GM19099 (cell line): Measurements from ENCODE around the gene MAP4K4.

Source experiments
- POLR2A ChIP-seq: IDR thresholded peaks from 3 replicates; pipeline ENCODE4 v1.6.1; 2011; ENCODE audit warnings: low read depth; ENCODE audit not compliant: insufficient read length; ENCODE audit errors: extremely low read depth

The MAP4K4 gene

GRCh38 chr2:101904916-101905315 is 207.4 kb downstream of the MAP4K4 start:
- no peak for TF ChIP-seq POLR2A

GRCh38 chr2:101905746-101906336 is 208.3 kb downstream of the MAP4K4 start:
- no peak for TF ChIP-seq POLR2A

GRCh38 chr2:101909760-101910159 is 212.3 kb downstream of the MAP4K4 start:
- no peak for TF ChIP-seq POLR2A

- no peak for TF ChIP-seq POLR2A
Measured at GRCh38 chr2:101912545-101912944, 215.0 kb downstream of the MAP4K4 start.

GRCh38 chr2:101921319-101921952 is 223.9 kb downstream of the MAP4K4 start:
- TF ChIP-seq POLR2A: no peak

GRCh38 chr2:101921953-101922325 is 224.4 kb downstream of the MAP4K4 start:
- TF ChIP-seq POLR2A: no peak

GRCh38 chr2:101930019-101930418 is 232.5 kb downstream of the MAP4K4 start:
- no peak for TF ChIP-seq POLR2A

GRCh38 chr2:101930847-101931246 is 233.3 kb downstream of the MAP4K4 start:
- no peak for TF ChIP-seq POLR2A

- no peak for TF ChIP-seq POLR2A
Measured at GRCh38 chr2:101931402-101931801, 233.9 kb downstream of the MAP4K4 start.

- no peak for TF ChIP-seq POLR2A
Measured at GRCh38 chr2:101942851-101943250, 245.3 kb downstream of the MAP4K4 start.
